Tibial nerve (tissue), 4 donors: ENCODE data around the gene KRTAP10-1. TPM values are rescaled to one million over a fixed set of nuclear protein-coding genes. Genes with fewer than 3 reads are reported as not detected.

Source experiments
- DNase-seq, 2 donors: peaks; one replicate each; pipeline ENCODE4 v3.0.0-alpha.2; 2019; ENCODE audit warnings: low spot score in 2 of 2
- H3K27ac ChIP-seq, 4 donors: fragments of 200-600 bp; sonication (generic) in 3 of 4; one replicate each; pipeline ENCODE4 v1.5.1; 2017 to 2019; ENCODE audit warnings: mild to moderate bottlenecking in 1 of 4
- H3K27me3 ChIP-seq, 2 donors: fragments of 200-600 bp; sonication (generic) in 1 of 2; one replicate each; pipeline versions ENCODE4 v1.5.1 to v1.6.0; 2017 to 2019
- H3K36me3 ChIP-seq, 3 donors: fragments of 200-600 bp; sonication (generic); one replicate each; pipeline ENCODE4 v1.5.1; 2018 to 2019
- H3K4me1 ChIP-seq, 4 donors: fragments of 200-600 bp; sonication (generic) in 3 of 4; one replicate each; pipeline ENCODE4 v1.5.1; 2017 to 2019
- H3K4me3 ChIP-seq, 4 donors: fragments of 200-600 bp; sonication (generic) in 3 of 4; one replicate each; pipeline ENCODE4 v1.5.1; 2017 to 2019; ENCODE audit warnings: mild to moderate bottlenecking in 1 of 4, moderate library complexity in 1 of 4
- H3K9me3 ChIP-seq, 4 donors: fragments of 200-600 bp; sonication (generic) in 3 of 4; one replicate each; pipeline ENCODE4 v1.5.1; 2017 to 2019
- EP300 ChIP-seq, 2 donors: sonication (generic); formaldehyde crosslinking; IDR thresholded peaks; one replicate each; pipeline ENCODE4 v1.6.1; 2017; ENCODE audit warnings: antibody characterized with exemption in 2 of 2, mild to moderate bottlenecking in 1 of 2
- POLR2A ChIP-seq, 2 donors: fragments of 450-650 bp; IDR thresholded peaks; one replicate each; pipeline ENCODE4 v1.6.1; 2017; ENCODE audit warnings: antibody characterized with exemption in 2 of 2, mild to moderate bottlenecking in 2 of 2, moderate library complexity in 2 of 2
- WGBS, 2 donors: methylation state at CpG; one replicate each; pipeline ENCODE4 v1.1.5; 2018; 5-methylcytosine and 5-hydroxymethylcytosine counted together
- total RNA-seq, 4 donors: library from RNA; depleted of rRNA; stranded (reverse); fragments of >200 nt; gene quantifications; one replicate each; pipeline ENCODE4 v1.1.0, GENCODE V29; 2016
- TF ChIP-seq, protein P1 (sequence below), 5 experiments: fragments of 200-600 bp in 3 of 5; fragments of 450-650 bp in 2 of 5; sonication (generic) in 3 of 5; IDR thresholded peaks; one replicate each; pipeline ENCODE4 v1.5.1; 2016 to 2019; ENCODE audit warnings: antibody characterized with exemption in 5 of 5, mild to moderate bottlenecking in 3 of 5, moderate library complexity in 2 of 5

The KRTAP10-1 gene
- total RNA-seq, 4 donors from 2014 or later: not detected

DNA sequence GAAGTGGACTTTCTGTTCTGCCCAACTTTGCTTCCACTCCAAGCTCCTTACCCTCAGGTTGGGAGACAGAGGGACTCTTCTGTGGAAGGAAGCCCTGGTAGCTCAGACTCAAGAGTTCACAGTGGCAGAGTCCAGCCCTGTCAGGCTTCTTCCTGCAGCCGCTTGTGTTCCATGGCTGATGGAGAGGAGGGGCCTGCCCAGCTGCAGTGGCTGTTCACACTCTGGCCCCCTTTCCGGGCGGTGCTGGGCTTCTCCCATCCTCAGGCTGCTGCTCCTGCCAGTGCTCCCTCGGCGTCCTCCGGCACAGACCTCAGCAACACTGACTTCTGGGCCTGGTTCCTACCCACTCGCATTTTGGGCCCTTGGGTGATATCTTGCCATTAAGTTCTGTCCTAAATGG lies 4.0 kb downstream of the KRTAP10-1 start:
- Histone ChIP-seq H3K27ac (no peak overlapping the region), H3K4me3 (no peak overlapping the region), H3K27me3 (no peaks in the 10 kb centered on the region), H3K9me3 (peaks cover 0 to 5% (median 0%) of the 10 kb centered on the region in 4 donors), H3K4me1 (no peaks in the 10 kb centered on the region), H3K36me3 (no peaks in the 10 kb centered on the region)
- TF ChIP-seq EP300 (IDR thresholded peaks at IDR 0.05) (no peak), POLR2A (IDR thresholded peaks at IDR 0.05) (no peak)
- TF ChIP-seq, protein P1, sequence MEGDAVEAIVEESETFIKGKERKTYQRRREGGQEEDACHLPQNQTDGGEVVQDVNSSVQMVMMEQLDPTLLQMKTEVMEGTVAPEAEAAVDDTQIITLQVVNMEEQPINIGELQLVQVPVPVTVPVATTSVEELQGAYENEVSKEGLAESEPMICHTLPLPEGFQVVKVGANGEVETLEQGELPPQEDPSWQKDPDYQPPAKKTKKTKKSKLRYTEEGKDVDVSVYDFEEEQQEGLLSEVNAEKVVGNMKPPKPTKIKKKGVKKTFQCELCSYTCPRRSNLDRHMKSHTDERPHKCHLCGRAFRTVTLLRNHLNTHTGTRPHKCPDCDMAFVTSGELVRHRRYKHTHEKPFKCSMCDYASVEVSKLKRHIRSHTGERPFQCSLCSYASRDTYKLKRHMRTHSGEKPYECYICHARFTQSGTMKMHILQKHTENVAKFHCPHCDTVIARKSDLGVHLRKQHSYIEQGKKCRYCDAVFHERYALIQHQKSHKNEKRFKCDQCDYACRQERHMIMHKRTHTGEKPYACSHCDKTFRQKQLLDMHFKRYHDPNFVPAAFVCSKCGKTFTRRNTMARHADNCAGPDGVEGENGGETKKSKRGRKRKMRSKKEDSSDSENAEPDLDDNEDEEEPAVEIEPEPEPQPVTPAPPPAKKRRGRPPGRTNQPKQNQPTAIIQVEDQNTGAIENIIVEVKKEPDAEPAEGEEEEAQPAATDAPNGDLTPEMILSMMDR (IDR thresholded peaks at IDR 0.05): no peak
- no peak for DNase-seq
- 38 to 55% methylated on average over 7 of the region's 7 CpGs for WGBS, 2 donors

DNA sequence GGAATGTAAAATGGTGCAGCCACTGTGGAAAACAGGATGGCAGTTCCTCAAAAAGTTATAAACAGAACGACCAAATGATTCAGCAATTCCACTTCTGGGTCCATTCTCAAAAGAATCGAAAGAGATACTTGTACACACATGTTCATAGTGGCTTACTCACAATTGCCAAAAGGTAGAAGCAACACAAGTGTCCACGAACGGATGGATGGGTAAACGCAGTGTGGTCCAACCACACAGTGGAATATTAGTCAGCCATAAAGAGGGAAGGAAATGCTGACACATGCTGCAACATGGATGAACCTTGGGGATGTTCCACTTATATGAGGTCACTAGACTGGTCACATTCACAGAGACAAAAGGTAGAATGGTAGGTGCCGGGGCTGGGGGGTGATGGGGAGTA lies 5.3 kb downstream of the KRTAP10-1 start:
- no peak overlapping the region for H3K27ac ChIP-seq
- TF ChIP-seq, protein P1 (IDR thresholded peaks at IDR 0.05): no peak
- TF ChIP-seq EP300 (IDR thresholded peaks at IDR 0.05) (no peak), POLR2A (IDR thresholded peaks at IDR 0.05) (no peak)
- peaks cover 0 to 5% (median 0%) of the 10 kb centered on the region in 4 donors for H3K9me3 ChIP-seq
- H3K36me3 ChIP-seq: no peaks in the 10 kb centered on the region
- no peaks in the 10 kb centered on the region for H3K4me1 ChIP-seq
- H3K27me3 ChIP-seq: no peaks in the 10 kb centered on the region
- no peak overlapping the region for H3K4me3 ChIP-seq
- no peak for DNase-seq
- WGBS, 2 donors: 95 to 96% methylated on average over 6 of the region's 6 CpGs

DNA sequence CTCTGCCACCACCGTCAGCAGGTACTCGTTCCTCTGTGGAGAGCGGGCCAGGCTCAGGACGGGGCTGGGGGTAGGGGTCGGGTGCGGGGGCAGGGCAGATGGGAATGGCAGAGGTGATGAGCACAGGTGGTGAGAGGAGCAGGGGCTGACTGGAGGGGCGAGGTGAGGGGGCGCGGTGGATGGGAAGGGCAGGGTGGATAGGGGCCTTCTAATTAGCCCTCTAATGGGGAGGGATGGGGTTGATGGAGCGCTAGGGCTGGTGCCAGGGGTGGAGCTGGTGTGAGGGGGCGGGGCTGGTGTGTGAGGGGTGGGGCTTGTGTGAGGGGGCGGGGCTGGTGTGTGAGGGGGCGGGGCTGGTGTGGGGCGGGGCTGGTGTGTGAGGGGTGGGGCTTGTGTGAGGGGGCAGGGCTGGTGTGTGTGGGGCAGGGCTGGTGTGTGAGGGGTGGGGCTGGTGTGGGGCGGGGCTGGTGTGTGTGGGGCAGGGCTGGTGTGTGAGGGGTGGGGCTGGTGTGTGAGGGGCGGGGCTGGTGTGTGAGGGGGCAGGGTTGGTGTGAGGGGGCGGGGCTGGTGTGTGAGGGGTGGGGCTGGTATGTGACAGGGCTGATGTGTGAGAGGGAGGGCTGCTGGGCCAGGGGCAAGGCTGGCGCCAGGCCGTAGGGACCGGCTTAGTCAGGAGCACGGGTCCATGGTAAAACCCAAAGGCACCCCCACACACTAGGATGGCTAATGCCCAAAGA lies 5.9 kb downstream of the KRTAP10-1 start:
- no peak for DNase-seq
- TF ChIP-seq, protein P1 (IDR thresholded peaks at IDR 0.05): no peak
- TF ChIP-seq POLR2A (IDR thresholded peaks at IDR 0.05): no peak
- TF ChIP-seq EP300 (IDR thresholded peaks at IDR 0.05): no peak
- H3K36me3 ChIP-seq: no peaks in the 10 kb centered on the region

DNA sequence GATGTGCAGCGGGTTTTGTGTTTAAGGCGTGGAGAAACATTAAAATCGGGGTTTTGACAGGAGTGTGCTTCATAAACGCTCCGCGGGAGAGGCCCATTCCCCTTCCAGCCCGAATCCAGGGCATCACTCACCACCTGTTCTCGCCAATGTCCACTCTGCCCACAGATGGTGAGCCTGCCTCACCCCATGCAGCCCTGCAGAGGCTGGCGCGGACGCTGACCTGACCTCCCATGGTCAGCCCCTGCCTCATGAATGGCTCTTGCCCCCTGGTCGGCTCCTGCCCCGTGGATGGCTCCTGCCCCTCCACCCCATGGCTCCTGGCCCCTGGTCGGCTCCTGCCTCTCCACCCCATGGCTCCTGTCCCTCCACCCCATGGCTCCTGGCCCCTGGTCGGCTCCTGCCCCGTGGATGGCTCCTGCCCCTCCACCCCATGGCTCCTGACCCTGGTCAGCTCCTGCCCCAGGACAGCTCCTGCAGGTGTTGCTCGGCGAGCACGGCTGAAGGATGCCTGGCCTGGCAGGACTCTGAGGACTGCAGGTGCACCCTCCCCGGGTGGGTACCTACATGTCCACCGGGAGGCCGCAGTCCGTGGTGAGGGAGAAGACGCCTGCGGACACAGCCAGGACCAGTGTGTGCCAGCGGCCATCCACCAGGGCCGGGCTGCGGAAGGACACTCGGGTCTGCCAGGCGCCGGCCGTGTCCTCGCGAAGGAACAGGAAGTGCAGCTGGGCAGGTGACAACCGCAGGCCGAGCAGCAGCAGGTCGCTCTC lies 6.7 kb downstream of the KRTAP10-1 start:
- Histone ChIP-seq H3K27me3 (no peaks in the 10 kb centered on the region), H3K4me1 (no peaks in the 10 kb centered on the region), H3K27ac (no peak overlapping the region), H3K9me3 (peaks cover 0 to 5% (median 0%) of the 10 kb centered on the region in 4 donors), H3K4me3 (no peak overlapping the region), H3K36me3 (no peaks in the 10 kb centered on the region)
- 91 to 92% methylated on average over 25 to 37 of the region's 37 CpGs for WGBS, 2 donors
- TF ChIP-seq POLR2A (IDR thresholded peaks at IDR 0.05) (no peak), EP300 (IDR thresholded peaks at IDR 0.05) (no peak)
- TF ChIP-seq, protein P1 (IDR thresholded peaks at IDR 0.05): no peak
- no peak for DNase-seq

More for the DNA sequence above, 5.9 kb downstream of the KRTAP10-1 start:
- no peaks in the 10 kb centered on the region for H3K27me3 ChIP-seq
- peaks cover 0 to 5% (median 0%) of the 10 kb centered on the region in 4 donors for H3K9me3 ChIP-seq
- H3K4me1 ChIP-seq: no peaks in the 10 kb centered on the region
- H3K4me3 ChIP-seq: no peak overlapping the region
- H3K27ac ChIP-seq: no peak overlapping the region
- WGBS, 2 donors: 93 to 98% methylated on average over 16 of the region's 21 CpGs

DNA sequence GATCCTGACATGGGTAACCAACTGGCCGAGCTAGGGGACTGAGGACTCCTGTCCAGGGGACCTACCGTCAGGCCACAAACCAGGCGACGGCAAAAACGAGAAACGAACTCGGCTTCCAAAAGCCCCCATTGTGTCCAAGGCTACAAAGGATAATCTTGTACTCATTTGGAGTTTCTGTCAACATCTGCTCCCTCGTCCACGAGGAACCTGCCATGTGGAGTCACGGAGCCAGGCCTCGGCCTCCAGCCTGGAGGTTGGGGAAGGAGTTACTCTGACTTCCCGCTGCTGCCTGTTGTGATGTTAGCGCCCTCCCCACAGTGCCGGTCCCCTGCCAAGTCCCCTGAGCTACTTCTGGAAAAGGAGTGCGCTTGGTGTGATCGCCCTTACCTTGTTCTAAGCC lies 7.3 kb downstream of the KRTAP10-1 start:
- Histone ChIP-seq H3K27ac (no peak overlapping the region), H3K4me1 (no peaks in the 10 kb centered on the region), H3K27me3 (no peaks in the 10 kb centered on the region), H3K36me3 (no peaks in the 10 kb centered on the region), H3K9me3 (peaks cover 0 to 2% (median 0%) of the 10 kb centered on the region in 4 donors), H3K4me3 (no peak overlapping the region)
- TF ChIP-seq EP300 (IDR thresholded peaks at IDR 0.05) (no peak), POLR2A (IDR thresholded peaks at IDR 0.05) (no peak)
- TF ChIP-seq, protein P1 (IDR thresholded peaks at IDR 0.05): no peak
- 75 to 77% methylated on average over 16 of the region's 16 CpGs for WGBS, 2 donors
- DNase-seq: no peak
